Suprapubic skin (tissue), 4 donors: ENCODE results near the gene PAQR5. TPM values are rescaled to one million over a fixed set of nuclear protein-coding genes. Genes with fewer than 3 reads are reported as not detected.

ENCODE experiments used
- DNase-seq, 2 donors: peaks; one replicate each; pipeline ENCODE4 v3.0.0-alpha.2; 2019; ENCODE audit warnings: low spot score in 2 of 2
- H3K27ac ChIP-seq: fragments of 200-600 bp; sonication (generic); one replicate; pipeline ENCODE4 v1.5.1; 2019
- H3K27me3 ChIP-seq: fragments of 200-600 bp; sonication (generic); one replicate; pipeline ENCODE4 v1.5.1; 2019
- H3K36me3 ChIP-seq: fragments of 200-600 bp; sonication (generic); one replicate; pipeline ENCODE4 v1.5.1; 2019
- H3K4me1 ChIP-seq: fragments of 200-600 bp; sonication (generic); one replicate; pipeline ENCODE4 v1.5.1; 2019
- H3K4me3 ChIP-seq: fragments of 200-600 bp; sonication (generic); one replicate; pipeline ENCODE4 v1.5.1; 2019; ENCODE audit warnings: mild to moderate bottlenecking
- H3K9me3 ChIP-seq: fragments of 200-600 bp; sonication (generic); one replicate; pipeline ENCODE4 v1.5.1; 2019
- CTCF ChIP-seq, 2 donors: fragments of 200-600 bp in 1 of 2; fragments of 450-650 bp in 1 of 2; sonication (generic) in 1 of 2; IDR thresholded peaks; one replicate each; pipeline ENCODE4 v1.5.1; 2016 to 2019; ENCODE audit warnings: antibody characterized with exemption in 2 of 2, mild to moderate bottlenecking in 1 of 2, moderate library complexity in 1 of 2
- EP300 ChIP-seq: sonication (generic); formaldehyde crosslinking; IDR thresholded peaks from one replicate; pipeline ENCODE4 v1.6.1; 2017; ENCODE audit warnings: antibody characterized with exemption
- POLR2A ChIP-seq, 2 donors: fragments of 450-650 bp; IDR thresholded peaks; one replicate each; pipeline ENCODE4 v1.6.1; 2017; ENCODE audit warnings: antibody characterized with exemption in 2 of 2, mild to moderate bottlenecking in 2 of 2, moderate library complexity in 2 of 2
- POLR2AphosphoS5 ChIP-seq, 3 donors: sonication (generic); formaldehyde crosslinking; IDR thresholded peaks; one replicate each; pipeline ENCODE4 v1.6.1; 2017; ENCODE audit warnings: antibody characterized with exemption in 3 of 3
- WGBS: methylation state at CpG from one replicate; pipeline ENCODE4 v1.1.5; 2018; 5-methylcytosine and 5-hydroxymethylcytosine counted together
- total RNA-seq, 4 donors: library from RNA; depleted of rRNA; stranded (reverse); fragments of >200 nt; gene quantifications; one replicate each; pipeline ENCODE4 v1.1.0, GENCODE V29; 2016

Gene PAQR5
- total RNA-seq, 4 donors from 2014 or later, result 2.5 to 22.4 (median 9.3) TPM

GRCh38 chr15:69452692-69453521, 154.2 kb downstream of the PAQR5 start, which contains the start of gene RPLP1:
Gene RPLP1, plus strand, starts transcription at chr15:69452818. Its CDS starts 131 bp downstream, at chr15:69452949.
- Histone ChIP-seq H3K36me3 (peaks cover 29% of the 10 kb centered on the region), H3K27ac (peak within 1 kb of the TSS; percentile 97), H3K27me3 (no peaks in the 10 kb centered on the region), H3K9me3 (no peaks in the 10 kb centered on the region), H3K4me3 (peak within 1 kb of the TSS; percentile 89), H3K4me1 (peaks cover 31% of the 10 kb centered on the region)
- 1% methylated on average over 12 of the region's 77 CpGs for WGBS
- TF ChIP-seq EP300 (no peak), CTCF (IDR thresholded peaks at IDR 0.05) (no peak), POLR2AphosphoS5 (IDR thresholded peaks at IDR 0.05) (peak; percentile 83 to 99 (median 95)), POLR2A (IDR thresholded peaks at IDR 0.05) (peak; percentile 57 to 93)
- DNase-seq, result peak; percentile 97 to 99

- WGBS, result 35% methylated on average over 5 of the region's 5 CpGs
- Histone ChIP-seq H3K9me3 (no peaks in the 10 kb centered on the region), H3K27me3 (no peaks in the 10 kb centered on the region), H3K36me3 (peaks cover 29% of the 10 kb centered on the region), H3K4me1 (peaks cover 31% of the 10 kb centered on the region), H3K4me3 (peak overlapping the region; percentile 89), H3K27ac (no peak overlapping the region)
- no peak for TF ChIP-seq POLR2A (IDR thresholded peaks at IDR 0.05)
- TF ChIP-seq EP300, result no peak
- no peak for TF ChIP-seq POLR2AphosphoS5 (IDR thresholded peaks at IDR 0.05)
- no peak for TF ChIP-seq CTCF (IDR thresholded peaks at IDR 0.05)
- no peak for DNase-seq
Measured at GRCh38 chr15:69454953-69455352, 156.2 kb downstream of the PAQR5 start.

- Histone ChIP-seq H3K27ac (no peak overlapping the region), H3K9me3 (no peaks in the 10 kb centered on the region), H3K36me3 (peaks cover 29% of the 10 kb centered on the region), H3K4me1 (peaks cover 35% of the 10 kb centered on the region), H3K27me3 (no peaks in the 10 kb centered on the region), H3K4me3 (no peak overlapping the region)
- peak in 1 of 2 donors; percentile 36 for DNase-seq
- TF ChIP-seq POLR2AphosphoS5 (IDR thresholded peaks at IDR 0.05) (no peak), POLR2A (IDR thresholded peaks at IDR 0.05) (no peak), EP300 (no peak), CTCF (IDR thresholded peaks at IDR 0.05) (no peak)
- WGBS, result 86% methylated on average over 13 of the region's 13 CpGs
Measured at GRCh38 chr15:69456208-69457166, 157.8 kb downstream of the PAQR5 start.

Other genes with a start within 250 kb of the PAQR5 start
- 10 to 100 TPM; 16.1 to 18.9 (median 16.9) TPM for gene GLCE, start 138.3 kb upstream of the PAQR5 start, total RNA-seq
- 1 to 10 TPM; 2.7 to 8.5 (median 6.9) TPM for gene KIF23, start 115.4 kb downstream of the PAQR5 start, total RNA-seq
- 1,000 to 10,000 TPM in 2 of 4 donors, 100 to 1,000 TPM in 2; 623 to 1,424 (median 1,017) TPM for gene RPLP1, start 153.9 kb downstream of the PAQR5 start, total RNA-seq